Fibroblast of gingiva (primary cell): ENCODE data around the gene FBXL2.
"Not testable (repeated sequence)": the region's sequence is repeated elsewhere in the genome, so short reads cannot be mapped to it uniquely, and the experiment has no call there.

ENCODE experiments used
- DNase-seq: peaks from one replicate; pipeline ENCODE4 v3.0.0-alpha.2; 2011; ENCODE audit warnings: low read depth

FBXL2 gene

GRCh38 chr3:33386631-33387030 is 109.4 kb downstream of the FBXL2 start:
- no peak for DNase-seq

- DNase-seq: no peak
These were observed 111.3 kb downstream of the FBXL2 start for GRCh38 chr3:33388374-33389100.

- DNase-seq: no peak
These were observed 112.7 kb downstream of the FBXL2 start for GRCh38 chr3:33389908-33390307.

GRCh38 chr3:33391255-33391995 is 114.2 kb downstream of the FBXL2 start:
- DNase-seq: no peak

GRCh38 chr3:33392144-33392543 is 114.9 kb downstream of the FBXL2 start:
- no peak for DNase-seq

- peak; percentile 81 for DNase-seq
These were observed 115.5 kb downstream of the FBXL2 start for GRCh38 chr3:33392703-33393125.

GRCh38 chr3:33394403-33395054 is 117.3 kb downstream of the FBXL2 start:
- DNase-seq: no peak

- DNase-seq: no peak
These were observed 118.7 kb downstream of the FBXL2 start for GRCh38 chr3:33395900-33396299.

- DNase-seq: no peak
These were observed 121.2 kb downstream of the FBXL2 start for GRCh38 chr3:33398410-33398809.

GRCh38 chr3:33401781-33402180 is 124.5 kb downstream of the FBXL2 start:
- no peak for DNase-seq

GRCh38 chr3:33402936-33403335 is 125.7 kb downstream of the FBXL2 start:
- DNase-seq: no peak

- no peak for DNase-seq
These were observed 126.5 kb downstream of the FBXL2 start for GRCh38 chr3:33403756-33404155.

- DNase-seq: not testable (repeated sequence)
These were observed 133.6 kb downstream of the FBXL2 start for GRCh38 chr3:33410816-33411215.

- DNase-seq: peak; percentile 7
These were observed 139.9 kb downstream of the FBXL2 start for GRCh38 chr3:33417066-33417673.

GRCh38 chr3:33419948-33420347 is 142.7 kb downstream of the FBXL2 start:
- DNase-seq: no peak

GRCh38 chr3:33420966-33421365 is 143.7 kb downstream of the FBXL2 start:
- no peak for DNase-seq

- DNase-seq: no peak
These were observed 147.6 kb downstream of the FBXL2 start for GRCh38 chr3:33424606-33425452.

GRCh38 chr3:33425453-33425852 is 148.2 kb downstream of the FBXL2 start:
- DNase-seq: no peak

- no peak for DNase-seq
These were observed 148.8 kb downstream of the FBXL2 start for GRCh38 chr3:33426068-33426467.

GRCh38 chr3:33426630-33427317 is 149.5 kb downstream of the FBXL2 start:
- DNase-seq: no peak

- no peak for DNase-seq
These were observed 151.5 kb downstream of the FBXL2 start for GRCh38 chr3:33428734-33429133.
